H9 (cell line): Measurements from ENCODE around the gene WFDC10A. TPM values are rescaled to one million over a fixed set of nuclear protein-coding genes. Genes with fewer than 3 reads are reported as not detected.

ENCODE experiments used
- DNase-seq: peaks from one replicate; pipeline ENCODE4 v3.0.0-alpha.2; 2017
- H2AFZ ChIP-seq: one replicate; pipeline ENCODE4 v1.6.1; 2013; ENCODE audit warnings: mild to moderate bottlenecking, low read length, control low read depth, moderate library complexity
- H2AK5ac ChIP-seq: 2 replicates; pipeline ENCODE4 v1.6.1; 2013; ENCODE audit warnings: low read length, control low read depth, mixed read lengths; ENCODE audit not compliant: insufficient read length
- H2BK120ac ChIP-seq: one replicate; pipeline ENCODE4 v1.6.1; 2013; ENCODE audit warnings: low read depth, mild to moderate bottlenecking, low read length, control low read depth, inconsistent platforms; ENCODE audit not compliant: poor library complexity, severe bottlenecking
- H2BK12ac ChIP-seq: 2 replicates; pipeline ENCODE4 v1.6.1; 2013; ENCODE audit warnings: low read length, control low read depth, mixed read lengths, low read depth; ENCODE audit not compliant: insufficient read length
- H2BK15ac ChIP-seq: 2 replicates; pipeline ENCODE4 v1.6.1; 2013; ENCODE audit warnings: low read depth, low read length, control low read depth
- H2BK20ac ChIP-seq: one replicate; pipeline ENCODE4 v1.6.1; 2013; ENCODE audit warnings: low read depth, mild to moderate bottlenecking, low read length, control low read depth, inconsistent platforms; ENCODE audit not compliant: poor library complexity, severe bottlenecking
- H2BK5ac ChIP-seq: 2 replicates; pipeline ENCODE4 v1.6.1; 2013; ENCODE audit warnings: low read length, control low read depth, mixed read lengths; ENCODE audit not compliant: insufficient read length
- H3K14ac ChIP-seq: 2 replicates; pipeline ENCODE4 v1.6.1; 2013; ENCODE audit warnings: low read length, control low read depth; ENCODE audit not compliant: insufficient read depth
- H3K18ac ChIP-seq: 2 replicates; pipeline ENCODE4 v1.6.1; 2013; ENCODE audit warnings: low read depth, mild to moderate bottlenecking, mixed read lengths, low read length, control low read depth; ENCODE audit not compliant: insufficient read length
- H3K23ac ChIP-seq: 2 replicates; pipeline ENCODE4 v1.6.1; 2013; ENCODE audit warnings: low read length, control low read depth, mixed read lengths, low read depth; ENCODE audit not compliant: insufficient read length
- H3K23me2 ChIP-seq: 2 replicates; pipeline ENCODE4 v1.6.1; 2013; ENCODE audit warnings: low read depth, mild to moderate bottlenecking, mixed read lengths, low read length, control low read depth; ENCODE audit not compliant: insufficient read length, poor library complexity, severe bottlenecking
- H3K27ac ChIP-seq: 2 replicates; pipeline ENCODE4 v1.5.1; 2013; ENCODE audit warnings: low read length, control low read depth, mixed read lengths, low read depth; ENCODE audit not compliant: insufficient read length
- H3K27me3 ChIP-seq: 2 replicates; pipeline ENCODE4 v1.6.1; 2013; ENCODE audit warnings: low read length, control low read depth, inconsistent platforms; ENCODE audit not compliant: insufficient read depth
- H3K4ac ChIP-seq: 2 replicates; pipeline ENCODE4 v1.6.1; 2013; ENCODE audit warnings: low read depth, mild to moderate bottlenecking, control low read depth, inconsistent platforms, low read length, moderate library complexity
- H3K4me1 ChIP-seq: 2 replicates; pipeline ENCODE4 v1.6.1; 2013; ENCODE audit warnings: low read length, control low read depth, inconsistent platforms; ENCODE audit not compliant: insufficient read depth
- H3K4me2 ChIP-seq: 2 replicates; pipeline ENCODE4 v1.6.1; 2013; ENCODE audit warnings: low read length, control low read depth, mixed read lengths; ENCODE audit not compliant: insufficient read length, insufficient read depth
- H3K56ac ChIP-seq: 2 replicates; pipeline ENCODE4 v1.6.1; 2013; ENCODE audit warnings: low read depth, mild to moderate bottlenecking, mixed read lengths, low read length, control low read depth; ENCODE audit not compliant: insufficient read length
- H3K79me1 ChIP-seq: 2 replicates; pipeline ENCODE4 v1.6.1; 2013; ENCODE audit warnings: low read depth, mild to moderate bottlenecking, moderate library complexity, low read length, control low read depth, inconsistent platforms; ENCODE audit not compliant: insufficient read depth, poor library complexity, severe bottlenecking
- H3K79me2 ChIP-seq: 2 replicates; pipeline ENCODE4 v1.6.1; 2013; ENCODE audit warnings: low read length, control low read depth, inconsistent platforms; ENCODE audit not compliant: insufficient read depth
- H3K9ac ChIP-seq: 2 replicates; pipeline ENCODE4 v1.6.1; 2013; ENCODE audit warnings: low read length, control low read depth, mixed read lengths; ENCODE audit not compliant: insufficient read length; ENCODE audit errors: extremely low read depth
- H3K9me3 ChIP-seq: one replicate; pipeline ENCODE4 v1.6.1; 2013; ENCODE audit warnings: low read depth, low read length, inconsistent platforms; ENCODE audit not compliant: control insufficient read depth
- H3T11ph ChIP-seq: one replicate; pipeline ENCODE4 v1.6.1; 2013; ENCODE audit warnings: mild to moderate bottlenecking, low read length, control low read depth, inconsistent platforms
- H4K20me1 ChIP-seq: one replicate; pipeline ENCODE4 v1.6.1; 2013; ENCODE audit not compliant: control insufficient read depth, insufficient read length, insufficient read depth
- H4K5ac ChIP-seq: 2 replicates; pipeline ENCODE4 v1.6.1; 2013; ENCODE audit warnings: low read depth, mild to moderate bottlenecking, mixed read lengths, low read length, control low read depth; ENCODE audit not compliant: insufficient read length
- H4K8ac ChIP-seq: replicated peaks from 2 replicates; pipeline ENCODE4 v1.6.1; 2013; ENCODE audit warnings: low read length, control low read depth, mixed read lengths, low read depth; ENCODE audit not compliant: insufficient read length
- H4K91ac ChIP-seq: 2 replicates; pipeline ENCODE4 v1.6.1; 2013; ENCODE audit warnings: low read depth, mild to moderate bottlenecking, moderate library complexity, mixed read lengths, low read length, control low read depth; ENCODE audit not compliant: insufficient read length
- H3K27ac Mint-ChIP-seq, 3 experiments: 2 replicates in 2 of 3; 3 replicates in 1 of 3; pipeline ENCODE4 v1.8.0; 2020 to 2021; ENCODE audit warnings: mixed read lengths in 3 of 3, mild to moderate bottlenecking in 1 of 3, moderate library complexity in 1 of 3
- H3K27me3 Mint-ChIP-seq: 2 replicates; pipeline ENCODE4 v1.8.0; 2021; ENCODE audit warnings: low read depth, mild to moderate bottlenecking, moderate library complexity, mixed read lengths
- H3K36me3 Mint-ChIP-seq, 3 experiments: 2 replicates in 2 of 3; 3 replicates in 1 of 3; pipeline ENCODE4 v1.8.0; 2020 to 2021; ENCODE audit warnings: low read depth in 3 of 3, mixed read lengths in 3 of 3; ENCODE audit not compliant: insufficient read depth in 1 of 3
- H3K4me1 Mint-ChIP-seq, 2 experiments: 2 replicates each; pipeline ENCODE4 v1.8.0; 2020; ENCODE audit warnings: mixed read lengths in 2 of 2
- H3K4me3 Mint-ChIP-seq, 2 experiments: 2 replicates in 1 of 2; 3 replicates in 1 of 2; pipeline ENCODE4 v1.8.0; 2020 to 2021; ENCODE audit warnings: mild to moderate bottlenecking in 2 of 2, mixed read lengths in 2 of 2, moderate library complexity in 1 of 2
- H3K9me3 Mint-ChIP-seq, 2 experiments: 2 replicates in 1 of 2; 3 replicates in 1 of 2; pipeline ENCODE4 v1.8.0; 2020; ENCODE audit warnings: mild to moderate bottlenecking in 2 of 2, mixed read lengths in 2 of 2, moderate library complexity in 1 of 2
- total RNA-seq: library from RNA; stranded (reverse); gene quantifications from 2 replicates; pipeline ENCODE4 v1.2.1, GENCODE V29; 2021
- TF ChIP-seq, protein P1 (sequence below): fragments of 200-600 bp; sonication (generic); conservative IDR thresholded peaks from 3 replicates; pipeline ENCODE4 v1.8.0; 2021; ENCODE audit warnings: antibody characterized with exemption, mild to moderate bottlenecking

The WFDC10A gene
- total RNA-seq, 1 experiment from 2014 or later: not detected

DNA sequence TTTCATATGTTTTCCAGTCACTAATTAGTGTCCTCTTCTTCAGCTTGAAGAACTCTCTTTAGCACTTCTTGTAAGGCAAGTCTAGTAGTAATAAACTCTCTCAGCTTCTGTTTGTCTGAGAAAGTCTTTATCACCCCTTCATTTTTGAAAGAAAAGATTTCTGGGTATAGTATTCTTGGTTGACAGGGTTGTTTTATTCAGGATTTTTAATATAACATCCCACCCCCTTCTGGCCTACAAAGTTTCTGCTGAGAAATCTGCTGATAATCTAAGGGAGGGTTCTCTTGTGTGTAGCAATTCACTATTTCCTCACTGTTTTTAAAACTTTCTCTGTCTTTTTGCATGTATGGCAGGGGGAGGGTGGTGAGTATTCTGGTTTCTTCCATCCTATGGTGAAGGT, 50.1 kb downstream of the WFDC10A start:
- Histone ChIP-seq H3K56ac (no peak overlapping the region), H3K9me3 (peaks cover 8% of the 10 kb centered on the region), H2AK5ac (no peak overlapping the region), H3K4me2 (no peak overlapping the region), H4K5ac (no peak overlapping the region), H3K9ac (no peak overlapping the region), H4K91ac (no peak overlapping the region), H3K4me1 (no peaks in the 10 kb centered on the region), H3K18ac (no peak overlapping the region), H3T11ph (no peak overlapping the region), H3K79me2 (no peaks in the 10 kb centered on the region), H3K79me1 (no peaks in the 10 kb centered on the region), H3K27me3 (no peaks in the 10 kb centered on the region; the same call in 1 of the 2 replicates), H3K4ac (no peak overlapping the region), H4K8ac (no peak overlapping the region), H2BK120ac (no peak overlapping the region), H2BK5ac (no peak overlapping the region), H3K23ac (no peak overlapping the region), H3K23me2 (no peaks in the 10 kb centered on the region), H2AFZ (no peak overlapping the region), H3K14ac (no peak overlapping the region), H2BK15ac (no peak overlapping the region), H4K20me1 (no peaks in the 10 kb centered on the region), H2BK12ac (no peak overlapping the region), H3K27ac (no peak overlapping the region), H2BK20ac (no peak overlapping the region)
- TF ChIP-seq, protein P1, sequence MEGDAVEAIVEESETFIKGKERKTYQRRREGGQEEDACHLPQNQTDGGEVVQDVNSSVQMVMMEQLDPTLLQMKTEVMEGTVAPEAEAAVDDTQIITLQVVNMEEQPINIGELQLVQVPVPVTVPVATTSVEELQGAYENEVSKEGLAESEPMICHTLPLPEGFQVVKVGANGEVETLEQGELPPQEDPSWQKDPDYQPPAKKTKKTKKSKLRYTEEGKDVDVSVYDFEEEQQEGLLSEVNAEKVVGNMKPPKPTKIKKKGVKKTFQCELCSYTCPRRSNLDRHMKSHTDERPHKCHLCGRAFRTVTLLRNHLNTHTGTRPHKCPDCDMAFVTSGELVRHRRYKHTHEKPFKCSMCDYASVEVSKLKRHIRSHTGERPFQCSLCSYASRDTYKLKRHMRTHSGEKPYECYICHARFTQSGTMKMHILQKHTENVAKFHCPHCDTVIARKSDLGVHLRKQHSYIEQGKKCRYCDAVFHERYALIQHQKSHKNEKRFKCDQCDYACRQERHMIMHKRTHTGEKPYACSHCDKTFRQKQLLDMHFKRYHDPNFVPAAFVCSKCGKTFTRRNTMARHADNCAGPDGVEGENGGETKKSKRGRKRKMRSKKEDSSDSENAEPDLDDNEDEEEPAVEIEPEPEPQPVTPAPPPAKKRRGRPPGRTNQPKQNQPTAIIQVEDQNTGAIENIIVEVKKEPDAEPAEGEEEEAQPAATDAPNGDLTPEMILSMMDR: no peak
- H3K27me3 Mint-ChIP-seq: peaks cover 1% of the 10 kb centered on the region; the same call in 1 of the 2 replicates
- H3K9me3 Mint-ChIP-seq: peaks cover 15 to 23% of the 10 kb centered on the region in 2 experiments; a peak in 4 of 5 replicates
- peaks cover 2 to 4% of the 10 kb centered on the region in 2 experiments; a peak in 1 of 4 replicates for H3K4me1 Mint-ChIP-seq
- peaks cover 0 to 6% (median 6%) of the 10 kb centered on the region in 3 experiments; a peak in 4 of 7 replicates for H3K36me3 Mint-ChIP-seq
- no peak overlapping the region for H3K27ac Mint-ChIP-seq
- no peak for DNase-seq
- no peak overlapping the region for H3K4me3 Mint-ChIP-seq

Other genes starting within 250 kb of the WFDC10A start
- gene DBNDD2, start 221.4 kb upstream of the WFDC10A start, total RNA-seq: 39.1 and 39.3 TPM in 2 replicates
- gene PIGT, start 213.6 kb upstream of the WFDC10A start, total RNA-seq: 73.9 and 78.9 TPM in 2 replicates
- 57.1 and 59.6 TPM in 2 replicates for gene WFDC2, start 160.0 kb upstream of the WFDC10A start, total RNA-seq
- not detected in 2 replicates for gene SPINT3, start 114.1 kb upstream of the WFDC10A start, total RNA-seq
- not detected in 2 replicates for gene WFDC6, start 90.3 kb upstream of the WFDC10A start, total RNA-seq
- not detected in 2 replicates for gene EPPIN, start 82.3 kb upstream of the WFDC10A start, total RNA-seq
- not detected in 2 replicates for gene WFDC8, start 50.5 kb upstream of the WFDC10A start, total RNA-seq
- not detected in 2 replicates for gene WFDC9, start 1.5 kb downstream of the WFDC10A start, total RNA-seq
- not detected in 2 replicates for gene WFDC11, start 40.5 kb downstream of the WFDC10A start, total RNA-seq
- gene WFDC13, start 72.3 kb downstream of the WFDC10A start, total RNA-seq: not detected in 2 replicates
- not detected in 2 replicates for gene WFDC10B, start 75.3 kb downstream of the WFDC10A start, total RNA-seq
- gene SPINT4, start 92.6 kb downstream of the WFDC10A start, total RNA-seq: not detected in 2 replicates
- gene WFDC3, start 162.1 kb downstream of the WFDC10A start, total RNA-seq: 0.35 TPM in 1 of 2 replicates, not detected in the other
- 35.5 and 36.3 TPM in 2 replicates for gene DNTTIP1, start 162.2 kb downstream of the WFDC10A start, total RNA-seq
- gene UBE2C, start 182.9 kb downstream of the WFDC10A start, total RNA-seq: 254 and 268 TPM in 2 replicates
- gene TNNC2, start 197.6 kb downstream of the WFDC10A start, total RNA-seq: 3.1 and 4.6 TPM in 2 replicates
- gene SNX21, start 204.1 kb downstream of the WFDC10A start, total RNA-seq: 18.9 and 20.5 TPM in 2 replicates
- 26.7 and 30.3 TPM in 2 replicates for gene ACOT8, start 227.7 kb downstream of the WFDC10A start, total RNA-seq
- 8.0 and 8.2 TPM in 2 replicates for gene ZSWIM3, start 227.9 kb downstream of the WFDC10A start, total RNA-seq